ENCODE measurements around the gene LRRC26.

LRRC26 gene

GRCh38 chr9:137181680-137182079 is 11.8 kb upstream of the LRRC26 start:
- DNase-seq = no peak

GRCh38 chr9:137180491-137180890 is 10.6 kb upstream of the LRRC26 start:
- no peak for DNase-seq

DNA sequence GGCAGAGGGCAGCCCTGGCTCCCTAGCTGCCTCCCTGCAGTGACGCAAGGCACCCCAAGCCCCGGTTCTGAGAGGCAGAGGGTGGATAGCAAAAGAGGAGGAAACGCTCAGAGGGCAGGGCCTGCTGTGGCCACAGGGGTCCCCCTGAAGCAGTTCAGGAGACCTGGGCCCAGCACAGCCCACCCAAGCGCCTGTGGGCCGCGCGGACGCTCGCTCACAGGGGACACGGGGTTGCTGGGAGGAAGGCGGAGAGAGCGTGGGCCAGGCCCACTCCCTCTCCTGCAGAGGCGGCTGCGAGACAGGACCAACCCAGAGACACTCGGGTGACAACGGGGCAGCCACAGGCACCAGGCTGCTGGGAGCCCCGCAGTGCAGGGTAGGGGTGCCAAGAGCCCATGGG is 9.9 kb upstream of the LRRC26 start:
- no peak for DNase-seq

GRCh38 chr9:137178939-137179630 is 9.2 kb upstream of the LRRC26 start:
- no peak for DNase-seq

DNA sequence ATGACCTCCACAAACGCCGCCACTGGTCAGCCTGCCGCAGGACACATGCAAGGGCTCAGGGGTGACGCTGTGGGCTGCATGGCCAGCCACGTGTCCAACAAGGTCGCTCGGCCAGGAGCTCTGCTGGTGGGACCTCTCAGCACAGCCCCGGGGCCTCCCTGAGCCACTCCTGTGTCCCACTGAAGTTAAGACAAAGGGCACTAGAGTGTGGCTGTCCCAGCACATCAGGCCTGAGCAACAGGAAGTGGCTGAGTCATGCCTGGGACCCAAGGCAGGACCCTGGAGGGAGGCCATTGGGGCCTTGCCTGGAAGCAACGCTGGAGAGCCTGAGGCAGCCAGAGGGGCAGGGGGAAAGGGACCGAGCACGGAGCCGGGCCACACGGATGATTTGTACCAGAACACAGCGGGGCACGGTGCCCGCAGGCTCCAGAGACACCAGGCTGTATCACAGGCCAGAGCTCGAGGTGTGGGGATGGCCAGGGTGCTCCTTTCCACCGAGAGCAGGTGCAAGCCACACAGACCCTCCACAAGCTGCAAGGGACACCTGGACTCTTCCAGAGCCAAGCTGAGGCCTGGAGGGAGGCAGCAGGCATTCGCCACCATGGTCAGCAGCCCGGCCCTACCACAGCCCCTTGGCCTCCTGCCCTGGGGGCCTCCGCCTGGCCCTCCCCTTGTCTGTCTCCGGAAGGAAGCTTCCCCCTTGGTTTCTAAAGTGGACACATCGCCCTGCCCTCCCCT is 8.5 kb upstream of the LRRC26 start:
- DNase-seq = no peak

DNA sequence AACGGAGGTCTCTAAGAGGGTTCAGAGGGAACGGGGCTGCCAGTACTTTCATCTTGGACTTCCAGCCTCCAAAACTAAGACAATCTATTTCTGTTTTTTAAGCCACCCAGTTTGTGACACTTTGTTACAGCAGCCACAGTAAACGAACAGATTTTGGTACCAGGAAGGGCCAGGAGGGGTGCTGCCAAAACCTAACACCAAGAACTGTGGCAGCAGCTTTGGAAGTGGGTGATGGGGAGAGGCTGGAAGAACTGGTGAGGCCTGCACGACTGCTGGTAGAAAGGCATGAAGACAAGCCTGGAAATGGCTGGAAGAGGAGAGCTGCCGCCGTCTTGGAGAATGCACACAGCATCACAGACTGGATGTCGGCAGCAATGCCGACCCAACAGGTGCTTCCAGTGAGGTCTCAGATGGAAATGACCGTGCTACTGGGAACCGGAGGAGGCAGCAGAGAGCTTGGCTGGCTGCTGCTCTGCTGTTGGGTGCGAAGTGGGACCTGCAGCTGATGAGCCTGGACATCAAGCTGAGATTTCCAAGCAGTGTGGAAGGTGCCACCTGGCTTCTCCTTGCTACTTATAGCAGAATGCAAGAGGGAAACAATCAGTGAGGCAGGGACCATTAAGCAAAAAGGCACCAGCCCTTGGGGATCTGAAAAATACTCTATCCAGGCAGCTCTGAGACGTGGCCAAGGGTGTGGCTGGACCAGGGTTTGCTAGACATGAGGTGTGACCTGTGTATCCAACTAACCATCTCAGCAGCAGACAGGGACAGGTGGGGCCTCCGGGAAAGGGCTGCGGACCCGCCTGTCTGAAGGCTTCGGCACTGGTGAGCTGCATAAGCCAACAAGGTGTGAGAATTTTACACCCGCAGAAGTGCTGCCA is 6.7 kb upstream of the LRRC26 start:
- no peak for DNase-seq

GRCh38 chr9:137175345-137175961 is 5.6 kb upstream of the LRRC26 start:
- DNase-seq = no peak

DNA sequence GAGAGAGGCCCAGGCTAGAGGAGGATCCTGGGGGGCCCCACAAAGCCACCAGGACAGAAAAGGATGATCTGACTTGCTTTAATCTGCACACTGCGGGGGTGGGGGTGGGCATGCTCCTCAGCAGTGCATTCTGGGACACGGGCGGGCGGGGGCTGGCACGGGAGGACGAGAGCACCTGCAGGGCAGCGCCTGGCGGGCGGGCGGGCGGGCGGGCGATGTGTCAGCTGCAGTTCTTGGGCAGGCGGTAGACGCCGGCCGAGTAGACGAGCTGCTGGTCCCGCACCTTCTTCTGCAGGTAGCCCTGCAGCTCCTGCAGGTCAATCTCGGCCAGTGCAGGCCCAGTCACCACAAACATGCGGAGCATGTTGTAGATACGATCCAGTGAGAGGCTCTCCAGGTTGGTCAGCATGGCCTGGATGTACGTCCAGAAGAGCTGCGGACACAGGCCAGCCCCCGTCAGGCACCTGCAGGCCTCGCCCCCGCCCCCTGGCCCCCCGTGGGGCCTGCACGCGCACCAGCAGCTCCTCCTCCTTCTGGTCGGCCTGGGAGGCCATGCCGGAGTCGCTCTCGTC is 5.0 kb upstream of the LRRC26 start:
- no peak for DNase-seq

DNA sequence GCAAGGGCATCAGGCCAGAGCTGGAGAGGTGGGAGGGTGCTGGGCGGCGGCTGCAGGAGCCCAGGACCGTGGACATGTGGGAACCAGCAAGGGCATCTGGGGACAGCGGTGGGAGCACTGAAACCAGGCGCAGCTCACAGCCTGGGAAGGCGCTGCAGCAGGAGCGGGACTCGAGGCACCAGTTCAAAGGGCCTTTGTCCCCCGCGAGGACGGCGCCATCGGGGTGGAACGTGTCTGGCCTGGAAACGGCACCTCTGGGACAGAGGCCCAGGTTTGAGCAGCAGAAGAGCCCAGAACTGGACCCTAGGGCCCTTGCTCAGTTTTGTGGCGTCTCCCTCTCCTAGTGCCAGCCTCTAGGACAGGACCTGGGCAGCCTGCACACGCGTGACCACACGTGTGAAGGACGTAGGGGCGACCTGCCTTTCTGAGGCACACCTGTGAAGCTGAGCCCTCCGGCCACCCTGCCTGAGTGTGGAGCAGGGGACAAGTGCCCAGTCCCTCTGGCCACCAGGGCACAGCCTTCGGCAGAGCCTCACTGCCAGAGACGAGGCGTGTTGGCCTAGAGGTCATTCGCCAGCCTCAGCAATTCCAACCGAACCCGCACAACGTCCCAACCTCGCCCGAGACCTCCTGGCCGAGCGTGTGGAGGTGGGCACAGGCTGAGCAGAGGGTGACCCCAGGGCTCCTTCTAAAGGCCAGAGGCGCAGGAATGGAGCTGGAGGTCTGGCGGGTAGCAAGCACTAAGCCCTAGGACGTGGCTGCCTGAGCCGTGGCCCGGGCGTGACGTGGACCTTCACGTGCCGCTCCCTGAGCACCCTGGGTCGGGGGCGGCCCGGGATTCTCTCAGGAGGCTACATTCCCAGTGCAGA is 4.2 kb upstream of the LRRC26 start:
- DNase-seq = no peak

DNA sequence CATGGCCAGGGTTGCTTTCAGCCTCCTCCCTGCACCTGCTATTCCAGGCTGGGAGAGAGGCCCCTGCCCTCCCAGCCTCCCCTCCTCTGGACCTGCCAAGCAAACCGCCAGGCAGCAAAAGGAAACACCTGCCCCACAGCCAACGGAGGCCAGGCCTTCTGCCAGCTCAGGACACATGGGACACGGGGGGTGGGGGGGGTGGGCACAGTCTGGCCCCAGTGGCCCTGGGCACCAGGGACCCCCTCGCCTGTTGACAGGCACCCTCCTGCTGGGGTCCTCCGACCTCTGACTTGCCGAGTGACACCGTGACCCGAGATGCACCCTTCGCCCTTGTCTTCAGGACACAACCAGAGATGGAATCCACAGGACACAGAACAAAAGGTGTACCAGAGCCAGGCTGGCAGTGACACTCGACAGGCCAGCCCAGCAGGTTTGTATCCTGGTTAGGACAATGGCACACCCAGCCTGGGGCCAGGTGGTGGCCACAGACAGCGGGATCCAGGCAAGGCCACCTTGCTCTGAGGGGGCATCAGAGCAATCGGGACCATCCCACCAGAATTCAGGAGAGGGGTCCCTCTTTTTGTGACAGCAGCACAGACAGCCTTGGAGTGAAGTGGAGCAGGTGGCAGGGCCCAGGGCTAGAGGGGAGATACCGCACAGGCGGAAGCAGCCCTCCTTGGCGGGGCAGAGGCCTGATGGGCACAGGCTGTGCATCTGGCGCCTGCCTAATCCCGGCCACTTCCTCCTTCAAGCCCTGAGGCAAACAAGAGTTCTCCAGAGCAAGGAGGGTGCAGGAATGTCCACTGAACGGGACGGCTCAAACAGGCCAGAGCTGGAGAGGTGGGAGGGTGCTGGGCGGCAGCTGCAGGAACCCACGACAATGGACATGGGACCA is 3.3 kb upstream of the LRRC26 start:
- no peak for DNase-seq

GRCh38 chr9:137171149-137171900 is 1.5 kb upstream of the LRRC26 start:
- DNase-seq = no peak

DNA sequence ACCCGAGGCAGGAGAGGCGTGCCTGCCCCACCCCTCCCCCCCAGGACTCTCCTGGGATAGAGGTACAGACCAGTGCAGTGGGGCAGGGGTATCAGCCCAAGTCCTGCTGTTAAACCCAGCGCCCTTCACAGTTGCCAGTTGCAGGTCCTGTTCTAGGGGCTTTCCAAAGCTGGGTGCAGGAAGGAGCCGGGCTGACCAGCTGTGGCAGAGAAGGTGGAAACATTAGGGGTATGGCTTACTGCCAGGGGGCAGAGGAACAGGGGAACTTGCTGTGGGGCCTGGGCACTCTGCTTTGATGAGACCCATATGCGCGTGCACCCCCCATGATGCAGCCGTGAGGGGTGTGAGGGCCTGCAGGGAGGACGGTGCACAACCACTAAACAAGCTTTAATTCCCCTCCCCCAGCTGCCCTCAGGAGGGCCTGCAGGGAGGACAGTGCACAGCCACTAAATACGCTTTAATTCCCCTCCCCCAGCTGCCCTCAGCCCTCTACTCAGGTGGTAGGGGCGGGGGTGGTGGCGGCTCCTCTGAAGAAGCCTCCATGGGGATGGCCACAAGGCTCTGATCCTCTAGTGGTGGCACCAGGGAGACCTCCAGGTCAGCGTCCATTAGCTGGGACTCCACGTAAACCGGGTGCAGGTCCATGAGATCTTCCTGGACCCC is 766 bp upstream of the LRRC26 start:
- DNase-seq = no peak

GRCh38 chr9:137168904-137169856 is 671 bp downstream of the LRRC26 start:
- DNase-seq = peak; percentile 85

- DNase-seq = peak; percentile 44
Measured at GRCh38 chr9:137168573-137168903, 1.3 kb downstream of the LRRC26 start.

- peak; percentile 51 for DNase-seq
Measured at GRCh38 chr9:137167747-137168572, 1.9 kb downstream of the LRRC26 start.

DNA sequence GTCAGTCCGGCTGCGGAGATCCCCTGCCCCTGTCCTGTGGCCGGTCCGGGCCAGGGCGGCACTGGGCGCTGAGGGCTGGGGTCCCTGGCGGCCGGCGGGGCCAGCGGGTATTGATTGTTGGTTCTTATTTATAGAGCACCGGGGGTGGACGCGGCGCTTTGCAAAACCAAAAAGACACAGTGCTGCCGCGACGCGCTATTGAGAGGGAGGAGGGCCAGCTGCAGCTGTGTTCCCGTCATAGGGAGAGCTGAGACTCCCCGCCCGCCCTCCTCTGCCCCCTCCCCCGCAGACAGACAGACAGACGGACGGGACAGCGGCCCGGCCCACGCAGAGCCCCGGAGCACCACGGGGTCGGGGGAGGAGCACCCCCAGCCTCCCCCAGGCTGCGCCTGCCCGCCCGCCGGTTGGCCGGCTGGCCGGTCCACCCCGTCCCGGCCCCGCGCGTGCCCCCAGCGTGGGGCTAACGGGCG is 2.5 kb downstream of the LRRC26 start:
- peak; percentile 17 for DNase-seq

Measured in NCI-H345 (cell line).